MV-4-11 (cell line): ENCODE results near the gene F12.
"Not testable (repeated sequence)": the region's sequence is repeated elsewhere in the genome, so short reads cannot be mapped to it uniquely, and the experiment has no call there.

Source experiments
- DNase-seq: peaks from one replicate; lab custom pipeline; 2025; lab: John Stamatoyannopoulos, UW

Gene F12

GRCh38 chr5:177387405-177387804, 22.0 kb downstream of the F12 start:
- no peak for DNase-seq

GRCh38 chr5:177386542-177386941, 22.8 kb downstream of the F12 start:
- no peak for DNase-seq

GRCh38 chr5:177385720-177386119, 23.6 kb downstream of the F12 start:
- no peak for DNase-seq

- no peak for DNase-seq
These were observed 25.2 kb downstream of the F12 start, which contains the start of gene SLC34A1 for GRCh38 chr5:177384134-177384533. TSS of gene SLC34A1 (plus strand) at chr5:177384434. CDS start at chr5:177385742, 1,308 bp downstream.

- DNase-seq, result no peak
These were observed 26.2 kb downstream of the F12 start for GRCh38 chr5:177383181-177383580.

- DNase-seq, result peak; percentile 31
These were observed 26.8 kb downstream of the F12 start for GRCh38 chr5:177382423-177383029.

GRCh38 chr5:177380805-177381126, 28.6 kb downstream of the F12 start:
- no peak for DNase-seq

- DNase-seq, result peak; percentile 23
These were observed 30.2 kb downstream of the F12 start for GRCh38 chr5:177378884-177379883.

GRCh38 chr5:177377851-177378776, 31.2 kb downstream of the F12 start:
- DNase-seq, result no peak

GRCh38 chr5:177376107-177376506, 33.3 kb downstream of the F12 start:
- no peak for DNase-seq

- DNase-seq, result not testable (repeated sequence)
These were observed 33.8 kb downstream of the F12 start for GRCh38 chr5:177375516-177375915.

- DNase-seq, result no peak
These were observed 35.2 kb downstream of the F12 start for GRCh38 chr5:177374211-177374610.

- no peak for DNase-seq
These were observed 35.6 kb downstream of the F12 start for GRCh38 chr5:177373806-177374205.

- no peak for DNase-seq
These were observed 36.5 kb downstream of the F12 start for GRCh38 chr5:177372910-177373309.

- peak; percentile 23 for DNase-seq
These were observed 37.1 kb downstream of the F12 start for GRCh38 chr5:177372034-177372896.

GRCh38 chr5:177371120-177372033, 38.0 kb downstream of the F12 start:
- DNase-seq, result no peak

- peak; percentile 70 for DNase-seq
These were observed 38.8 kb downstream of the F12 start for GRCh38 chr5:177370488-177371119.

GRCh38 chr5:177369645-177370440, 39.5 kb downstream of the F12 start:
- DNase-seq, result no peak
